Transverse colon (tissue), 4 donors: ENCODE data around the gene EFNA5. TPM values are rescaled to one million over a fixed set of nuclear protein-coding genes. Genes with fewer than 3 reads are reported as not detected.

ENCODE experiments used
- DNase-seq: peaks from one replicate; pipeline ENCODE4 v3.0.0-alpha.2; 2019
- H3K27ac ChIP-seq, 4 donors: fragments of 200-600 bp; sonication (generic); 2 replicates each; pipeline ENCODE4 v1.5.1; 2016 to 2018; ENCODE audit warnings: inconsistent platforms in 4 of 4
- H3K27me3 ChIP-seq: fragments of 200-600 bp; sonication (generic); 2 replicates; pipeline ENCODE4 v1.5.1; 2017; ENCODE audit warnings: inconsistent platforms
- H3K36me3 ChIP-seq, 4 donors: fragments of 200-600 bp; sonication (generic); 2 replicates each; pipeline ENCODE4 v1.5.1; 2017 to 2019; ENCODE audit warnings: inconsistent platforms in 4 of 4
- H3K4me1 ChIP-seq, 4 donors: fragments of 200-600 bp; sonication (generic); 2 replicates each; pipeline ENCODE4 v1.5.1; 2017 to 2020; ENCODE audit warnings: inconsistent platforms in 4 of 4
- H3K4me3 ChIP-seq, 4 donors: fragments of 200-600 bp; sonication (generic); 1 replicate in 1 of 4; 2 replicates in 3 of 4; pipeline versions ENCODE4 v1.5.1 to v1.6.1; 2017 to 2019; ENCODE audit warnings: inconsistent platforms in 4 of 4
- H3K9me3 ChIP-seq, 2 donors: fragments of 200-600 bp; sonication (generic); 2 replicates each; pipeline ENCODE4 v1.5.1; 2017 to 2019; ENCODE audit warnings: inconsistent platforms in 2 of 2
- EP300 ChIP-seq: sonication (generic); formaldehyde crosslinking; IDR thresholded peaks from one replicate; pipeline ENCODE4 v1.6.1; 2017; ENCODE audit warnings: antibody characterized with exemption, low read depth
- POLR2A ChIP-seq: fragments of 450-650 bp; IDR thresholded peaks from one replicate; pipeline ENCODE4 v1.6.1; 2016; ENCODE audit warnings: antibody characterized with exemption, mild to moderate bottlenecking, moderate library complexity
- POLR2AphosphoS5 ChIP-seq, 3 donors: sonication (generic); formaldehyde crosslinking; IDR thresholded peaks; one replicate each; pipeline ENCODE4 v1.6.1; 2016; ENCODE audit warnings: antibody characterized with exemption in 3 of 3
- whole genome bisulfite sequencing, 2 donors: methylation state at CpG; one replicate each; pipeline ENCODE4 v1.1.5; 2018; ENCODE audit warnings: low coverage in 1 of 2; 5-methylcytosine and 5-hydroxymethylcytosine counted together
- in situ Hi-C, 4 donors: fragments of 200-750 bp; cut with MboI; loops; one replicate each; pipeline versions ENCODE4 v1.15.0 to v1.15.1; 2017; ENCODE audit warnings: low sequenced_read_pairs in 3 of 4, low pct_ligation_motif_present in 1 of 4, low pct_unique_long_range_greater_than_20kb in 1 of 4
- intact Hi-C: fragments of 100-400 bp; cut with DNase I; formaldehyde crosslinking; loops from one replicate; pipeline ENCODE4 v1.15.1; 2023; ENCODE audit warnings: low total_unique reads
- total RNA-seq, 4 donors: library from RNA; depleted of rRNA; stranded (reverse); fragments of >200 nt; gene quantifications; one replicate each; pipeline ENCODE4 v1.1.0, GENCODE V29; 2016
- TF ChIP-seq, protein P1 (sequence below), 5 experiments: fragments of 200-600 bp in 3 of 5; fragments of 450-650 bp in 2 of 5; sonication (generic) in 3 of 5; IDR thresholded peaks; 1 replicate in 2 of 5; 2 replicates in 3 of 5; pipeline ENCODE4 v1.5.1; 2016 to 2017; ENCODE audit warnings: antibody characterized with exemption in 5 of 5, inconsistent platforms in 3 of 5, mild to moderate bottlenecking in 2 of 5, moderate library complexity in 1 of 5

The EFNA5 gene
- total RNA-seq, 4 donors from 2014 or later, result 1.5 to 18.2 (median 12.1) TPM

DNA sequence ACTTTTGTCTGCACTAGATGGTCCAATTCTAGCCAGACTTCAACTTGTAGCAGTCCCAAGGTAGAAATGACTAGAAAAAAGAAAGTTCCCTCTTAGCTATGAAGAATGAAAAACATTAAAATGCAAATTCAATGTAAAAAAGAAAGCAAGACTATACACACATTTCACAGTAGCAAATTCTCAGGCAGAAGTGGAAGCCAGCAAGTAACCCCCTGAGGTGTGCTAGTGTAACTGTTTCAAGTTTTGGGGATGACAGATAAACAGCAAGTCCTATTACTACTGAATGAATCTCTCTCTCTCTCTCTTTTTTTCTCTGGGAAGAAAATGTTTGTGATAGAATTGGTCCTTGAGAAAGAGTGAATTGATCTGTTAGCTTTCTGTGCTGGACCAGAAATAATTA, 185.6 kb downstream of the EFNA5 start:
- no peak for DNase-seq
- in situ Hi-C loops, result no loop called here
- TF ChIP-seq POLR2AphosphoS5 (IDR thresholded peaks at IDR 0.05), result no peak
- TF ChIP-seq, protein P1, sequence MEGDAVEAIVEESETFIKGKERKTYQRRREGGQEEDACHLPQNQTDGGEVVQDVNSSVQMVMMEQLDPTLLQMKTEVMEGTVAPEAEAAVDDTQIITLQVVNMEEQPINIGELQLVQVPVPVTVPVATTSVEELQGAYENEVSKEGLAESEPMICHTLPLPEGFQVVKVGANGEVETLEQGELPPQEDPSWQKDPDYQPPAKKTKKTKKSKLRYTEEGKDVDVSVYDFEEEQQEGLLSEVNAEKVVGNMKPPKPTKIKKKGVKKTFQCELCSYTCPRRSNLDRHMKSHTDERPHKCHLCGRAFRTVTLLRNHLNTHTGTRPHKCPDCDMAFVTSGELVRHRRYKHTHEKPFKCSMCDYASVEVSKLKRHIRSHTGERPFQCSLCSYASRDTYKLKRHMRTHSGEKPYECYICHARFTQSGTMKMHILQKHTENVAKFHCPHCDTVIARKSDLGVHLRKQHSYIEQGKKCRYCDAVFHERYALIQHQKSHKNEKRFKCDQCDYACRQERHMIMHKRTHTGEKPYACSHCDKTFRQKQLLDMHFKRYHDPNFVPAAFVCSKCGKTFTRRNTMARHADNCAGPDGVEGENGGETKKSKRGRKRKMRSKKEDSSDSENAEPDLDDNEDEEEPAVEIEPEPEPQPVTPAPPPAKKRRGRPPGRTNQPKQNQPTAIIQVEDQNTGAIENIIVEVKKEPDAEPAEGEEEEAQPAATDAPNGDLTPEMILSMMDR (IDR thresholded peaks at IDR 0.05), result no peak
- TF ChIP-seq EP300, result no peak
- no peak for TF ChIP-seq POLR2A

GRCh38 chr5:107484281-107484680, 186.5 kb downstream of the EFNA5 start:
- Histone ChIP-seq H3K36me3 (no peaks in the 10 kb centered on the region), H3K4me3 (no peak overlapping the region), H3K9me3 (no peaks in the 10 kb centered on the region), H3K4me1 (peaks cover 4 to 5% (median 5%) of the 10 kb centered on the region in 4 donors), H3K27ac (no peak overlapping the region), H3K27me3 (no peaks in the 10 kb centered on the region)
- intact Hi-C loops, result no loop called here
- TF ChIP-seq POLR2A (no peak), EP300 (no peak), POLR2AphosphoS5 (IDR thresholded peaks at IDR 0.05) (no peak)
- TF ChIP-seq, protein P1 (IDR thresholded peaks at IDR 0.05), result no peak
- WGBS, 2 donors, result 67 to 90% methylated on average over 2 to 4 of the region's 4 CpGs
- DNase-seq, result no peak
- in situ Hi-C loops, result no loop called here

More for the DNA sequence above, 185.6 kb downstream of the EFNA5 start:
- intact Hi-C loops, result no loop called here
- no peak overlapping the region for H3K4me3 ChIP-seq
- H3K36me3 ChIP-seq, result no peaks in the 10 kb centered on the region
- H3K4me1 ChIP-seq, result peaks cover 4 to 5% (median 5%) of the 10 kb centered on the region in 4 donors
- no peak overlapping the region for H3K27ac ChIP-seq
- no peaks in the 10 kb centered on the region for H3K27me3 ChIP-seq
- no peaks in the 10 kb centered on the region for H3K9me3 ChIP-seq

- DNase-seq, result no peak
Observed at GRCh38 chr5:107483231-107484024, 187.3 kb downstream of the EFNA5 start.

GRCh38 chr5:107478068-107478641, 192.6 kb downstream of the EFNA5 start:
- intact Hi-C loops (no loop called here), in situ Hi-C loops (no loop called here)
- 67 to 74% methylated on average over 4 to 6 of the region's 6 CpGs for WGBS, 2 donors
- H3K27me3 ChIP-seq, result no peaks in the 10 kb centered on the region
- H3K4me1 ChIP-seq, result peaks cover 13 to 29% (median 17%) of the 10 kb centered on the region in 4 donors
- no peak overlapping the region for H3K4me3 ChIP-seq
- H3K27ac ChIP-seq, result peak overlapping the region; percentile 30 to 63 (median 56)
- no peaks in the 10 kb centered on the region for H3K36me3 ChIP-seq
- no peaks in the 10 kb centered on the region for H3K9me3 ChIP-seq
- no peak for TF ChIP-seq POLR2AphosphoS5 (IDR thresholded peaks at IDR 0.05)
- TF ChIP-seq POLR2A, result no peak
- TF ChIP-seq EP300, result no peak
- DNase-seq, result no peak

More at GRCh38 chr5:107483231-107484024, 187.3 kb downstream of the EFNA5 start:
- TF ChIP-seq EP300 (no peak), POLR2AphosphoS5 (IDR thresholded peaks at IDR 0.05) (no peak), POLR2A (no peak)
- TF ChIP-seq, protein P1 (IDR thresholded peaks at IDR 0.05), result no peak
- Histone ChIP-seq H3K36me3 (no peaks in the 10 kb centered on the region), H3K27me3 (no peaks in the 10 kb centered on the region), H3K9me3 (no peaks in the 10 kb centered on the region), H3K4me3 (no peak overlapping the region), H3K4me1 (peaks cover 4 to 6% (median 5%) of the 10 kb centered on the region in 4 donors), H3K27ac (no peak overlapping the region)
- WGBS, 2 donors, result 18 to 47% methylated on average over 3 to 5 of the region's 5 CpGs
- intact Hi-C loops, result no loop called here
- in situ Hi-C loops, result no loop called here
